SH-SY5Y (cell line): ENCODE data around the gene ATXN7.

ENCODE experiments used
- GATA2 ChIP-seq: IDR thresholded peaks from 2 replicates; pipeline ENCODE4 v1.6.1; 2011; ENCODE audit warnings: mild to moderate bottlenecking, low read depth, low read length
- GATA3 ChIP-seq: IDR thresholded peaks from 2 replicates; pipeline ENCODE4 v1.6.1; 2011; ENCODE audit warnings: low read depth, mild to moderate bottlenecking, low read length, moderate library complexity

DNA sequence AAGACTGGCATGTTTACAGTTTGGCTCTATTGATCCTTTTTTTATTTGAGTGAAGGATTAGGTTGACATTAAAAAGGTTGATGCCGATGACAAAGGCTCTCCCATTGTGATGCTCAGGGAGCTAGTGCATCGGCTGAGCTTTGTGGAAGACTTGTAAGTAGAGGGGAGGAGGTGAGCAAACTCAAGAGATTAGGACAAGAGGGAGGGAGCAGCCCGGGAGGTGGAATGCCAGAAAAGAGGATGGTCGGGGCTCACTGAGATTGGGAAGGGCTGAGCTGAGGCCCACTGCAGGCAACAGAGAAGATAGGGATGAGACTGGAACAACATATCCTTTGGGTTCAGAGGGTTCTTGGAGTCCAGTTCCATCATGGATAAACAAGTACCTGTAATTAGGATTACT is 186.2 kb downstream of the ATXN7 start:
- TF ChIP-seq GATA3, result no peak
- TF ChIP-seq GATA2, result no peak
